ENCODE results near the gene LKAAEAR1. TPM values are rescaled to one million over a fixed set of nuclear protein-coding genes. Genes with fewer than 3 reads are reported as not detected.

The LKAAEAR1 gene
- total and polyA plus RNA-seq, 2 experiments from 2014 or later, result 1.8 TPM; not detected in 1

- peak; percentile 1 for DNase-seq (ENCODE audit: low spot score)
- H3K27ac Mint-ChIP-seq, result no peak overlapping the region
These were observed 20.7 kb upstream of the LKAAEAR1 start for GRCh38 chr20:64104667-64105451.

More at GRCh38 chr20:64104667-64105451, 20.7 kb upstream of the LKAAEAR1 start:
- ATAC-seq, result no peak
- no peak overlapping the region for H3K4me2 ChIP-seq
- peaks cover 9% of the 10 kb centered on the region for H3K4me1 Mint-ChIP-seq
- no peak overlapping the region for H3K4me3 Mint-ChIP-seq
- no peaks in the 10 kb centered on the region for H3K36me3 ChIP-seq (ENCODE audit: insufficient read depth)
- peaks cover 17% of the 10 kb centered on the region for H3K27me3 ChIP-seq (ENCODE audit: insufficient read depth)
- H3K36me3 Mint-ChIP-seq (ENCODE audit: low read depth), result no peaks in the 10 kb centered on the region; the same call in 2 of the 3 replicates
- no peak overlapping the region for H3K27ac ChIP-seq (ENCODE audit: low read depth)
- H3K9me3 Mint-ChIP-seq, result peaks cover 5% of the 10 kb centered on the region; the same call in 2 of the 3 replicates
- H3K79me2 ChIP-seq (replicated peaks; ENCODE audit: insufficient read depth), result no peaks in the 10 kb centered on the region
- H3F3A ChIP-seq (replicated peaks; ENCODE audit: low read depth), result peaks cover 7% of the 10 kb centered on the region
- no peaks in the 10 kb centered on the region for H3K4me1 ChIP-seq (ENCODE audit: insufficient read depth)
- H4K20me1 ChIP-seq (replicated peaks; ENCODE audit: insufficient read depth), result no peaks in the 10 kb centered on the region
- H3K9me2 ChIP-seq (ENCODE audit: insufficient read depth), result no peaks in the 10 kb centered on the region
- H3K27me3 Mint-ChIP-seq (ENCODE audit: insufficient read depth, low read depth, poor library complexity), result peaks cover 24% of the 10 kb centered on the region
- H3K4me3 ChIP-seq, result no peak overlapping the region
- H2AFZ ChIP-seq, result no peak overlapping the region
- no peak for TF ChIP-seq ETS1 (IDR thresholded peaks at IDR 0.05)
- no peak for TF ChIP-seq STAT1 (IDR thresholded peaks at IDR 0.05; ENCODE audit: unreplicated experiment)
- TF ChIP-seq NANOG (IDR thresholded peaks at IDR 0.05; ENCODE audit: borderline replicate concordance), result no peak
- no peak for TF ChIP-seq JUNB (IDR thresholded peaks at IDR 0.05; ENCODE audit: unreplicated experiment)
- TF ChIP-seq CTCF (conservative IDR thresholded peaks at IDR 0.05; ENCODE audit: low read depth in 2 of 2), result no peak
- TF ChIP-seq, protein P1, sequence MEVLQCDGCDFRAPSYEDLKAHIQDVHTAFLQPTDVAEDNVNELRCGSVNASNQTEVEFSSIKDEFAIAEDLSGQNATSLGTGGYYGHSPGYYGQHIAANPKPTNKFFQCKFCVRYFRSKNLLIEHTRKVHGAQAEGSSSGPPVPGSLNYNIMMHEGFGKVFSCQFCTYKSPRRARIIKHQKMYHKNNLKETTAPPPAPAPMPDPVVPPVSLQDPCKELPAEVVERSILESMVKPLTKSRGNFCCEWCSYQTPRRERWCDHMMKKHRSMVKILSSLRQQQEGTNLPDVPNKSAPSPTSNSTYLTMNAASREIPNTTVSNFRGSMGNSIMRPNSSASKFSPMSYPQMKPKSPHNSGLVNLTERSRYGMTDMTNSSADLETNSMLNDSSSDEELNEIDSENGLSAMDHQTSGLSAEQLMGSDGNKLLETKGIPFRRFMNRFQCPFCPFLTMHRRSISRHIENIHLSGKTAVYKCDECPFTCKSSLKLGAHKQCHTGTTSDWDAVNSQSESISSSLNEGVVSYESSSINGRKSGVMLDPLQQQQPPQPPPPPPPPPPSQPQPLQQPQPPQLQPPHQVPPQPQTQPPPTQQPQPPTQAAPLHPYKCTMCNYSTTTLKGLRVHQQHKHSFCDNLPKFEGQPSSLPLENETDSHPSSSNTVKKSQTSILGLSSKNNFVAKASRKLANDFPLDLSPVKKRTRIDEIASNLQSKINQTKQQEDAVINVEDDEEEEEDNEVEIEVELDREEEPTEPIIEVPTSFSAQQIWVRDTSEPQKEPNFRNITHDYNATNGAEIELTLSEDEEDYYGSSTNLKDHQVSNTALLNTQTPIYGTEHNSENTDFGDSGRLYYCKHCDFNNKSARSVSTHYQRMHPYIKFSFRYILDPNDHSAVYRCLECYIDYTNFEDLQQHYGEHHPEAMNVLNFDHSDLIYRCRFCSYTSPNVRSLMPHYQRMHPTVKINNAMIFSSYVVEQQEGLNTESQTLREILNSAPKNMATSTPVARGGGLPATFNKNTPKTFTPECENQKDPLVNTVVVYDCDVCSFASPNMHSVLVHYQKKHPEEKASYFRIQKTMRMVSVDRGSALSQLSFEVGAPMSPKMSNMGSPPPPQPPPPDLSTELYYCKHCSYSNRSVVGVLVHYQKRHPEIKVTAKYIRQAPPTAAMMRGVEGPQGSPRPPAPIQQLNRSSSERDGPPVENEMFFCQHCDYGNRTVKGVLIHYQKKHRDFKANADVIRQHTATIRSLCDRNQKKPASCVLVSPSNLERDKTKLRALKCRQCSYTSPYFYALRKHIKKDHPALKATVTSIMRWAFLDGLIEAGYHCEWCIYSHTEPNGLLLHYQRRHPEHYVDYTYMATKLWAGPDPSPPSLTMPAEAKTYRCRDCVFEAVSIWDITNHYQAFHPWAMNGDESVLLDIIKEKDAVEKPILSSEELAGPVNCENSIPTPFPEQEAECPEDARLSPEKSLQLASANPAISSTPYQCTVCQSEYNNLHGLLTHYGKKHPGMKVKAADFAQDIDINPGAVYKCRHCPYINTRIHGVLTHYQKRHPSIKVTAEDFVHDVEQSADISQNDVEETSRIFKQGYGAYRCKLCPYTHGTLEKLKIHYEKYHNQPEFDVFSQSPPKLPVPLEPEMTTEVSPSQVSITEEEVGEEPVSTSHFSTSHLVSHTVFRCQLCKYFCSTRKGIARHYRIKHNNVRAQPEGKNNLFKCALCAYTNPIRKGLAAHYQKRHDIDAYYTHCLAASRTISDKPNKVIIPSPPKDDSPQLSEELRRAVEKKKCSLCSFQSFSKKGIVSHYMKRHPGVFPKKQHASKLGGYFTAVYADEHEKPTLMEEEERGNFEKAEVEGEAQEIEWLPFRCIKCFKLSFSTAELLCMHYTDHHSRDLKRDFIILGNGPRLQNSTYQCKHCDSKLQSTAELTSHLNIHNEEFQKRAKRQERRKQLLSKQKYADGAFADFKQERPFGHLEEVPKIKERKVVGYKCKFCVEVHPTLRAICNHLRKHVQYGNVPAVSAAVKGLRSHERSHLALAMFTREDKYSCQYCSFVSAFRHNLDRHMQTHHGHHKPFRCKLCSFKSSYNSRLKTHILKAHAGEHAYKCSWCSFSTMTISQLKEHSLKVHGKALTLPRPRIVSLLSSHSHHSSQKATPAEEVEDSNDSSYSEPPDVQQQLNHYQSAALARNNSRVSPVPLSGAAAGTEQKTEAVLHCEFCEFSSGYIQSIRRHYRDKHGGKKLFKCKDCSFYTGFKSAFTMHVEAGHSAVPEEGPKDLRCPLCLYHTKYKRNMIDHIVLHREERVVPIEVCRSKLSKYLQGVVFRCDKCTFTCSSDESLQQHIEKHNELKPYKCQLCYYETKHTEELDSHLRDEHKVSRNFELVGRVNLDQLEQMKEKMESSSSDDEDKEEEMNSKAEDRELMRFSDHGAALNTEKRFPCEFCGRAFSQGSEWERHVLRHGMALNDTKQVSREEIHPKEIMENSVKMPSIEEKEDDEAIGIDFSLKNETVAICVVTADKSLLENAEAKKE (CRISPR knock-in tag; IDR thresholded peaks at IDR 0.05), result no peak
- no peak for TF ChIP-seq ZNF331 (CRISPR knock-in tag; IDR thresholded peaks at IDR 0.05; ENCODE audit: low read depth)
- no peak for TF ChIP-seq EZH2phosphoT487 (IDR thresholded peaks at IDR 0.05; ENCODE audit: unreplicated experiment)
- no peak for TF ChIP-seq POLR2AphosphoS5 (IDR thresholded peaks at IDR 0.05; ENCODE audit: low read depth)
- no peak for TF ChIP-seq CREB1 (CRISPR knock-in tag; IDR thresholded peaks at IDR 0.05; ENCODE audit: low read depth)
- no peak for TF ChIP-seq REST (IDR thresholded peaks at IDR 0.05; ENCODE audit: unreplicated experiment)
- no peak for TF ChIP-seq ZNF114 (CRISPR knock-in tag; IDR thresholded peaks at IDR 0.05)
- no peak for TF ChIP-seq EZH2 (IDR thresholded peaks at IDR 0.05; ENCODE audit: low read depth, unreplicated experiment)
